GM19328 (cell line): ENCODE measurements around the gene GPR78.

ENCODE experiments used
- ATAC-seq: cut with Tn5 transposase; IDR thresholded peaks from one replicate; pipeline ENCODE4 v1.9.1; 2021; ENCODE audit warnings: mild to moderate bottlenecking, moderate library complexity; ENCODE audit not compliant: unreplicated experiment

GPR78 gene

DNA sequence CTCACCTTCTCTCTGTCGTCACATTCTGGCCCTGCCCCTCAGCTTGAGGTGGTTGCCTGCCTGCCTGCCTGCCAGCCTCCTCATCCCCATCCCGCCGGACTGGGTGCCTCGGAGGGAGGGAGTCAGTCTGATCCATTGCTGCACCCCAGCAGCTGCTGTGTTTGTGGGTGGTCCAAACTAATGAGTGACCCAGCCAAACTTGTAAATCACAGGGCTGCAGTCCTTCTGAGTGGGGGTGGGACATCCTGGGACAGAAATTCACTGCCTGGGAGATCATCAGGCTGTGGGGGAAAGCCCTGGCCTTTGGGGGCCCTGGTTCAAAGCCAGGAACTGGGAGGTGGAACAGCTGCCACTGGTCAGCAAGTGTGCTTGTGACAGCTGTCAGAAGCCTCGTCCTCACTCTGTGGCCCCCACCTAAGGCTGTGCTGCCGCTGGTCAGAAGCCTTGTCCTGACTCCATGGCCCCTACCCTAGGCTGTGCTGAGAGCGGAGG, 5.6 kb downstream of the GPR78 start:
- no peak for ATAC-seq

DNA sequence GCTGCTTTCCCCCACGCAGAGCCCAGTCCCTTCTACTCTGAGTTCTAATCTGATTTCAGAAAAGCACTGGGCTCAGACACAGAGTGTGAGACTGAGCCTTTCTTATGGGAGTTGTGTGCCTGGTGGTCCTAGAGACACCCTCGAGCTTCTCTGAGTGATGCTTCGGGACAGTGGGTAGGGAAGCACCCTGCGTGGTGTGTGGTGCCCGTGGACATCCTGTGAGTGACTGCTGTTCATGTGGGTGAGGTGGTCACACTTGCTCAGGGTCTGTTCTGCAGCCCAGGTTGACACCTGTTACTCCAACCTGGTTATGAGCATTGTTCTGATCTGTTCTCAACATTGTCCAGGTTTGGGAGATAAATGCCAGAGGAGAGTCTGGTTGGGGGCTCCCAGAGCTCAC, 6.1 kb downstream of the GPR78 start:
- ATAC-seq: no peak

DNA sequence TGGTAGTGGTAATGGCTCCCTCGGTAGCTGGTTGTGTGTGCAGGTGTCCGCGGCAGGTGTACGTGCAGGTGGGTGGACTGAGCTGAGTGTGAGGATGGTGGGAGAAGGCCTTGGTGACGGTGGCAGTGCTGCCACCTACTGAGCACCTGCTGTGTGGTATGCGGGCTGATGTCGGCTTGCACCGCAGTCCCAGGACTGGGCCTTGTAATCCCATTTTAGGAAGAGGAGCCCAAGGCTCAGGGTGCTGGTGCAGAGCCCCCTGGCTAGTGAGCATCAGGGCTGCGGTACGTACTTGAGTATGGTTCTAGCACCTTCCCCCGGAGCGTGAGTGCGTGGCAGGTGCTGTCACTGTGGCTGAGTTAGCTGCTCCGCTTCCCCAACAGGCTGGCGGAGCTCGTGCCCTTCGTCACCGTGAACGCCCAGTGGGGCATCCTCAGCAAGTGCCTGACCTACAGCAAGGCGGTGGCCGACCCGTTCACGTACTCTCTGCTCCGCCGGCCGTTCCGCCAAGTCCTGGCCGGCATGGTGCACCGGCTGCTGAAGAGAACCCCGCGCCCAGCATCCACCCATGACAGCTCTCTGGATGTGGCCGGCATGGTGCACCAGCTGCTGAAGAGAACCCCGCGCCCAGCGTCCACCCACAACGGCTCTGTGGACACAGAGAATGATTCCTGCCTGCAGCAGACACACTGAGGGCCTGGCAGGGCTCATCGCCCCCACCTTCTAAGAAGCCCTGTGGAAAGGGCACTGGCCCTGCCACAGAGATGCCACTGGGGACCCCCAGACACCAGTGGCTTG, 6.7 kb downstream of the GPR78 start:
- ATAC-seq: no peak

DNA sequence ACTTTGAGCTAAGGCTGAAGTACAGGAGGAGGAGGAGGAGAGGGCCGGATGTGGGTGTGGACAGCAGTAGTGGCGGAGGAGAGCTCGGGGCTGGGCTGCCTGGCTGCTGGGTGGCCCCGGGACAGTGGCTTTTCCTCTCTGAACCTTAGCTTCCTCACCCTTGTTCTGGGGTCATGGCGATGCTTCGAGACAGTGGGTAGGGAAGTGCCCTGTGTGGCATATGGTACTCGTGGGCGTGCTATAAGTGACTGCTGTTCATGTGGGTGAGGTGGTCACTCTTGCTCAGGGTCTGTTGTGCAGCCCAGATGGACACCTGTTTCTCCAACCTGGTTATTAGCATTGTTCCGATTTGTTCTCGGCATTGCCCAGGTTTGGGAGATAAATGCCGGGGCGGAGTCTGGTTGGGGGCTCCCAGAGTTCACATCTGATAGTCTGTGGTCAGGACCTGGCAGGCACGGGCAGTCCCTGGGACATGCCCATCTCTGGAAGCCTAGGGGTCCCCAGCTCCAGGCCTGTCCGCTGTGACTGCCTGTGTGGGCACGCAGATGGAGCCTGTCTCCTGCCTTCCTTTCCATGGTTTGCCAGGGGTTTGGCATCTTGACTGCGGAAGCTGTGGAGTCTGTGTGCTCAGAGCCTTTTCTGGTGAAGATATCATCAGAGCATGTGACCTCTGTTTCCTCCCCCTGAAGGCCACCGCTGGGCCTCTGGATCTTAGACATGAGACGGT, 7.4 kb downstream of the GPR78 start:
- ATAC-seq: no peak

DNA sequence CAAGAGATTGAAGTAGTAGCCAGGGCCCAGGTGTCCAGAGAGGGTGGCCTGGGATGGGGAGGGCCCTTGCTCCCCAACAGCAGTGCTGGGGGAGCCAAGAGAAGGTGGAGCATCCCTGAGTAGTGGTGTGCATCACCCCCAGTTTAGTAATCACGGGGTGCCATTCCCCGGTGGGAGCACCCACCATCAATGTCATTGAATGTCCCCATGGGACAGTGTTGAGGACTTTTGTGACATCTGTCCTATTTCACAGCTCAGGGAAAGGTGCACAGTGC, 7.9 kb downstream of the GPR78 start:
- no peak for ATAC-seq

DNA sequence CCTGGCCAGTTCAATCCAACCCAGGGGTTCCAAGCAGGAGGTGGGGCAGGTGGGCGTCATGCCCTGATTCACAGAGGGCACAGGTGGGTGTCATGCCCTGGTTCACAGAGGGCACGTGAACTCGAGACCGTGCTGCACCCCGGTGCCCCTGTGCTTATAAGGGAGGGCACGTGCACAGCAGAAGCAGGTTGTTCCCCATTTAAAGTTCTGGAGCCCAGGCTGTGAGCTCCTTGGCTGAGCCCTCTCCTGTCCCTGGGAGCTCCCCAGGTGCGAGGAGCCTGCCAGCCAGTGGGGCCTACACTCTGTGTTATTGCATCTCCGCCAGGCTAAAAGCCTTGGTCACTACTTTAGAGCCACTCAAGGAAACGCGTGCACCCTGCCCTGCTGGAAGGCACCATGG, 9.1 kb downstream of the GPR78 start:
- ATAC-seq: no peak

DNA sequence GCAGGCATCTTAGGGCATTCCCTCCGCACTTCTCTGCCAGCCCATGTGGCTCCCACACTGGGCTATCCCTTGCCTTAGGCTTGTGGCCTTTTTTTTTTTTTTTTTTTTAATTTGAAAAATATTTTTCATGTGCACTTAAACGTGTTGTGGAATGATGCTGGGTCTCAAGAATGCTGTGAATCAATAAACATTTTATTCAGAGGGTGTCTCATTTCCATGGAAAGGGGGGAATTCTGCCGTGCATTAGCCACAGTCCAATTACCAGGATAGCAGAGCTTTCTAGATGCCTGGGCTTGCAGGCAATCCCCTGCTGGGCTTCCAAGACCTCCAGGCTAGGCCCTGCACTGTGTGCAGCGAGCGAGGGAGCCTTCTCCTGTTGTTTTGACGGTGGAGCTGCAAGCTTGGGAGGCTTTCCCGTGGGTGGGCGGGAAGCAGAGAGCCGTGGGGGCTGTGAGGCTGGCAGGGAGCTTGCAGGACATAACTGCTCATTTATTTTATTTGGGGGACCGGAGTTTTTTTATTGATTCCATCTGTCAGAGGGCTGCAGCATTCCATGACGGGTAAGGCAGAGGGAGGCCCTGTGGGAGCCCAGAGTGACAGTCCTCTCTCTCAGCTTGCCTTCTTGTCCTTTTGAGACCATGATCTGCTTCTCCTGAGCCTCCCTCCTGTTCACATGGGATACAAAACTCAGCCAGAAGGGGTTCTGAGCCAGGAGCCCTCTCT, 9.8 kb downstream of the GPR78 start:
- no peak for ATAC-seq

DNA sequence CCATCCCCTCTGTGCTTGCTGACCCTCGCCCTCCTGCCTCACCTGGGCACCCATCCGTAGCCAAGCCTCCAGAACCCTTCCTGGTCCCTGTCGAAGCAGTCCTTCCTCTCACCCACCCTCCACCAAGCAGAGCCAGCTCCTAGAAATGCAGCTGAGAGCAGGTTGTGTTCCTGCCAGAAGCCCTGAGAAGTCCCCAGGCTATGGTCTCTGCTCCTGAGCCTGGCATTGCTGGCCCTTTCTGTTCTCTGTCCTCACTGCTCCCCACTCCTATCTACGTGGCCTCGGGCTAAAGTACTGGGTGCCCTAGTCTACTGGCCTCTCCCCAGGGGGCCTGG, 10.3 kb downstream of the GPR78 start:
- no peak for ATAC-seq

DNA sequence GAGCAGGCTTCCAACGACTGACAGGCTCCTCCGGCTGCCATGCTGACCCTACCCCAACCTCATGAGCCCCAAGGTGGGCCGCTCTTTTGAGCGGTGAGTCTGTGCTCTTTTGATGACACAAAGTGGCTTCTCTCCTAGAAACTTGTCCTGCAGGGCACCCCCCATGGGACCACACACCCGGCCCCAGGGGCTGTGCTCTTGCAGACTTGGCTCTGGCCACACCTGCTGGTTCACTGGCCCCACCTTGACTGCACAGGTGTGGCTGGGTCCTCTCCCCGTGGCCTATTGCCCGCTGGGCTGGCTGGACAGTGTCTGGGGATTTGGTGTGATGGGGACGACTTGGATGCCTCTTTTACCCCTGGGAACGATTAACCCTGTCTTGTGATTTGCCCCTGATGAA, 10.9 kb downstream of the GPR78 start:
- no peak for ATAC-seq

DNA sequence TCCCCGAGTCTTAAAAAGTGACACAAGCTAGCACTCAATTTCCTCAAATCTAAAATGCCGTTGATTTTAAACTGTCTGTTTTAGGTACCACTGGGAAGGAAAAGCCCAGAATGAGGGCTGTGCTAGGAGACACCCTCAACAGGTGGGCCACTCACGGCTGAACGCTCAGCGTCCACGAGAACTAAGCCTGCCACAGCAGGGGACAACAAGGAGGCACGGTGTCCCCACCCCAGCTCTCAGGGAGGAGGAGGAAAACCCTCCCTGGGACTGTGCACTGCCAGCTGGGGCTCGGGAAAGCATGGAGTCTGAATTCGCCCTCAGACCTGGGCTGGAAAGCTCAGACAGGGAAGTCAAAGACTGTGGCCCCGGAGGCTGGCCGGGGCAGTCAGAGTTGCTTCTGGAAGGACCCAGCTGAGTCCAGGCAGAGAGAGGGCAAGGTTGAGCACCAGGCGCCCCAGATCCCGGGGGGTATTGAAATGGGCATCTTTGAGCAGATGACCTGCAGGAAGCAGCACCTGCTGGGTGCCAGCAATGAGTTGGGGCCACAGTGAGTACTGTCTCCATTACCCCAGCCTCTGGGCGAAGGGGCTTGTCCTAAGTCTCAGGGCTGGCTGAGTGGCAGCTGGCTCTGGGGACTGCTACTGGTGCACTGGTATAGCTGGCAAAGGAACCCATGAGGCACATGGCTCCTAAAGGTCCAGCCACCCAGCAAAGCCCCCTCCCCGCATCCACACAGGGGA, 11.6 kb downstream of the GPR78 start:
- ATAC-seq: no peak

DNA sequence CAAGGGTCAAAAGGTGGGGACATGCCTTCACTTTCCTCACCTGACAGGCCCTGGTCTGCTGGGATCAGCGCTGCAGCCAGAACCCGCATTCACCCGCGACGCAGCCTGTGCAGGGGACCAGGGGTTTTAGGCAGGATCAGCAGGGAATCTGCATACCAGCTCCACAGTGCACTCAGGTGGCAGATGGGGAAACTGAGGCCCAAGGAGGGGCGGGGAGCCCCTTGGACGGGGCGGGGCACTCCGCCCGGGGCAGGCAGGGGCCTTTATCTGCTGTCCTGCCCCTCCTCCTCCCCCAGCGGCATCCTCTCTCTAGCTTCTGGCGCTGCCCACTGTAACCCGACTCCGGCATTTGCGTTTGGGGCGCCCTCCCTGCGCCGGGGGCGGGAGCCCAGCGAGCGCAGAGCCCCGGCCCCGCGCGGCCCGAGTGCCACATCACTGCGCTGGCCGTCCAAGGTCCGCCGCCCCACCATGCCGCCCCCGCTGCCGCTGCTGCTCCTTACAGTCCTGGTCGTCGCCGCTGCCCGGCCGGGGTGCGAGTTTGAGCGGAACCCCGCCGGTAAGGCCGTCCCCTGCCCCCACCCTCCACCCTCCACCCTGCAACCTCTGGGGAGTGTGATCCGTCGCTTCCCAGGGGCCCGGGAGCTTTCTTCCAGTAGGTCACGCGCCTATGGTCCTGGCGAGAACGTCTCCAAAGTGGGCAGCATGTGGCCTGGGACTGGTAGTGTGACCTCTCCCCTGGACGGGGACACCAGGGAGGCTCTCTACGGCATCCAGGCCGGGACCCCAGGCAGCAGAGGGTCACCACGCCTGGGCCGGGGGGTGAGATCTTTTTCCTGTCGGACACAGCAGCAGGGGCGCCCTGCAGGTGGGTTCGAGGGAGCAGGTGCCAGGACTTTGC, 12.4 kb downstream of the GPR78 start, which contains the start of gene CPZ:
CPZ (plus strand) TSS at position 400 of the 898 bp plus-strand sequence; CDS start at position 469, 69 bp downstream.
- ATAC-seq: no peak

DNA sequence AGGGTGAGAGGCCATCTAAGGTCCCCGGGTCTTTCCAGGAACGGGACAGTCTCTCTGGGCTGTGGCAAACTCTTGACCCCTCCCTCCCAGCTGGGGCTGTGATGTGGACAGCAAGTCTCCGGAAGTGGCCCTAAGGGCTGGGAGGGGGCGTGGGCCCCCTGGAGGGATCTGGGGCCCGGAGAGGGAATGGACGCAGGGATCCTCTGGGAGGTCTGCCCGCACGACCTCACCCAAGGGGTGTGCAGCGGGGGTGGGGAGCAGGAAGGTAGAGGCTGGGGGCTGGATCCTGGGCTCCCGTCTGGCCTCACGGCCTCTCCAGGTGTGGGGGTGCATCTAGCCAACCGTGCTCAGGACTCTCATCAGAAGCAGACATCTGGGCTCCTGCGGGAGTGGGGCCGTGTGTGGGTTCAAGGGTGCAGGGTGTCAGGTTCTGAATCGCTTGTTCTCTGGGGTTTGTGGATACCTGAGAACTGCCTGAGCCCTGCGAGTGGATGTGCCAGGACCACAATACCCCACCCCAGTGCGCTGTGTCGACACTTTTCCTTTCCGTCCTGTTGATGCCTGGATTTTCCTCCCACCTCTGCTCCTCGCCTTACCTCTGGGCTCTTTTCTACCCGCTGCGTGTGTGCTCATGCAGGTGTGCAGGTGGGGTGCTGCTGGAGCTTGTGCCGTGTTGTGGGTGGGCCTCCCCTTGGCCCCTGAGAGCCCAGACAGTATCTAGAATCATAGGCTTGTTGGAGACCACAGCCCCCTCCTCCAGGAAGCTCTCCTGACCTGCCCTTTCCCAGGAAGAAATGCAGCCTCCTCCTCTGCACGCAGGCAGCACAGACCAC, 13.3 kb downstream of the GPR78 start:
- no peak for ATAC-seq

DNA sequence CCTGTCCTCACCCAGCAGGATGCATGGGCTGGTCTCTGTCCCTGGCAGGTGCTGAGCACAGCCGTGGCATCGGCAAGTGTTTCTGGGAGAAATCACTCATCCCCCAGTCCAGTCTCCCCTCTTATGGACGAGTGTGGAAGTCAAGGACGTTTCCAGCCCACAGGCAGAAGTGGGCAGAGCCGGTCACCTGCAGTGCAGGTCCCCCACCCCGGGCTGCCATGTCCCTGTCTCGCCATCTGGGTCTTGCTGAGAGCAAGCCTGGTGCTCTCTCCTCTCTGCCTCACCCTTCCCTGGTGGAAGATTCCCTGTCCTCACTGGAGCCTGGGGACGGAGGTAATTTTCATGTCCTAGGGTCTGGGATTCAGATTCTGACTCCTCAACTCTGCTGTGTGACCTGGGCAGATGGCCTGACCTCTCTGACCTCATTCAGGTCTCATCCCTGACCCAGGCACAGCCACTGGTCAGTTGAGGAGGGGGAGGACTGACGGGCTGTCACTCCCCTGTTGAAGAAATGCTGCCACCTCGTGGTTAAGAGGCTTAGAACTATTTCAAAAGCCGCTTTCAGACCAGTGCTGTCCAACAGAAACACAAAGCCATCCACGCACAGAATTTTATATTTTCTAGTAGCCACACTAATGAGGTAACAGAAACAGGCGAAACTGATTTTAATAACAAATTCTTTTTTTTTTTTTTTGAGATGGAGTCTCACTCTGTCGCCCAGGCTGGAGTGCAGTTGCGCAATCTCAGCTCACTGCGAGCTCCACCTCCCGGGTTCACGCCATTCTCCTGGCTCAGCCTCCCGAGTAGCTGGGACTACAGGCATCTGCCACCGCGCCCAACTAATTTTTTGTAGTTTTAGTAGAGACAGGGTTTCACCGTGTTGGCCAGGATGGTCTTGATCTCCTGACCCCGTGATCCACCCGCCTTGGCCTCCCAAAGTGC, 14.2 kb downstream of the GPR78 start:
- no peak for ATAC-seq

DNA sequence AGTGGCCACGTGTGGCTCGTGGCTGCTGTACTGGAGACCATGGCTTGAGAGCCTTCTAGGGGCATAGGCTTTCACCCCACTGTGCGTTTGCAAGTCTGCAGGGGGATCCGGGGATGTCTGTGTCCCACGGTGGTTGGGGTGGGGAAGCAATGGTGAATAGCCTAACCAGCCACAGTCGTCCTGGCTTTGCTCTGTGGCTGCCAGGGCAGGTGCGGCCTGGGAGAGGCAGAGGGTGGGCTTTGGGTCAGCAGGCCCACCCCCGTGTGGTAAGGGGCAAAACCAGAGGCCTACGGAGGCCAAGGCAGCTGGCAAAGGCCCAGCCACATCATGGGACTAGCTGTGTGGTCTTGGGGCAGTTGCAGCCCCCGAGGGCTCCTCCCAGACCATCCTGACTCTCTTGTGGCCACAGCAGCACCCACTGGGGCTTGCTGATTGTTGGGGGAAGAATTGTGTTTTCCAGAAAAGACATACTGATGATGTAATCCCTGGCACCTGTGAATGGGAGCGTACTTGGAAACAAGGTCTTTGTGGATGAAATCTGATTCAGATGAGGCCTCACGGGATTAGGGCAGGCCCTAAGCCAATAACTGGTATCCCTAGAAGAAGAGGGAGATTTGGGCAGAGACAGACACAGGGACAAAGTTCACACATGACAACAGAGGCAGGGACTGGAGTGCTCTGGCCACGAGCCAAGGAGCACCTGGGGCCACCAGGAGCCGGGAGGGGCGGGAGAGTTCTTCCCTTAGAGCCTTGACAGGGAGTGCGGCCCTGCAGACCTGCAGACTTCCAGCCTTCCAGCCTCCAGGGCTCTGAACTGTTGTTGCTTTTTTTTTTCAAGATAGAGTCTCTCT, 15.3 kb downstream of the GPR78 start:
- no peak for ATAC-seq

DNA sequence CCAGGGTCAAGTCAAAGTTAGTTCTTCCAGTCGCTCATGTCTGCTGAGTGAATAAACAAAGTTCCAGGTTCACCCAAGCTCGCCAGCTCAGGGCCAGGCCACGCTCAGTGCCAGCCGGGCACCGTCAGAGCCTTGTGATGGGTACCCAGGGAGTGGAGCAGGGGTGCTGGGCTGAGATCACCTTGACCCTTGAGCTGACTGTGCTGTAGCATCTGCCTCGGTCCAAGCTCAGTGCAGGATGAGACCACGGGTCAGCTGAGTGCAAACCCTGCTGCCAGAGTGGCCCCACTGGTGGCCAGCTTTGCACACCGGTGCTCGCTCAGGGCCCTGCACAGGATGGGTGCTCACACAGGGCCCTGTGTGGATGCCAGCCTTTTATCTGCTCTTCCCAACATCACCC, 16.7 kb downstream of the GPR78 start:
- no peak for ATAC-seq

DNA sequence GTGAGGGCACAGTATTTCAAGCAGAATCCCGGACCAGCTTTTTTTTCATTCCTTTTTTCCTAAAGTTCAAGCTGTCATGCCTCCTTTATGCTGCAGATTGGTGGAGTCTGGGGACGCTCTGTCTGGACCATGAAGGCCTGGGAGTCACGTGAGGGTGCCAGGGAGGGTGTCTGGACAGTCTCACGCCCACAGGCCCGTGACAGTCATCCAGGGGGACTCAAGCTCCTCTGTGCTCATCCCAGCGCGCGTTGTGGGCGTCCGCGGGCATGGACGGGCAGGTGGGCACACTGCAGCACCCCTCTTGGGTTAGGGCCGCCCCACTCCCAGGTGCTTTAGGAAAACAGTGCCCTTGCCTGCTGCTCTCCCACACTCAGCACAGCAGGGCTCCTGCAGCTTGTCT, 17.1 kb downstream of the GPR78 start:
- no peak for ATAC-seq

DNA sequence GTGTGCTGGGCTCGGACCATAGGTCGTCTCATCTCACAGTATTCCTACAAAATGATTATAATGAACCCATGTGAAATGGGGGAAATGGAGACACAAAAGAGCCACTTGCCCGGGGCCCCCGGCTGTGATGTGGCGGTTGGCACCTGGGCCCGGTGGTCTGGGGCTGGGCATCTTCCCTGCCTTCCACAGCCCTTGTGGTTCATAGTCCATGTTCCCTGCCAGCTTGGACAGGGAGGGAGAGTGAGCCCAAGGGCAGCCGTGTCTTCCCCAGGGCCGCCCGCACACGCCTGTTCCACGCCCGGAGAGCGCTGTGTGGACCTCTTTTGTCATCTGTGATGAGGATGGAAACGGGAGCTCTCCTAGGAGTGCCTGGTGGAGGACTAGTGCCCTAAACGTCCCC, 17.6 kb downstream of the GPR78 start:
- ATAC-seq: no peak
